HTR-8/SVneo (cell line): ENCODE measurements around the gene FOXP1.
"Not testable (repeated sequence)": the region's sequence is repeated elsewhere in the genome, so short reads cannot be mapped to it uniquely, and the experiment has no call there.

ENCODE experiments used
- DNase-seq: peaks from one replicate; pipeline ENCODE4 v3.0.0; 2011; ENCODE audit warnings: low spot score, mixed read lengths; ENCODE audit not compliant: insufficient read length
- FAIRE-seq: peaks from 2 replicates; lab custom pipeline; 2011; peaks lifted over from hg19 to GRCh38; lab: Jason Lieb, UNC

The FOXP1 gene

DNA sequence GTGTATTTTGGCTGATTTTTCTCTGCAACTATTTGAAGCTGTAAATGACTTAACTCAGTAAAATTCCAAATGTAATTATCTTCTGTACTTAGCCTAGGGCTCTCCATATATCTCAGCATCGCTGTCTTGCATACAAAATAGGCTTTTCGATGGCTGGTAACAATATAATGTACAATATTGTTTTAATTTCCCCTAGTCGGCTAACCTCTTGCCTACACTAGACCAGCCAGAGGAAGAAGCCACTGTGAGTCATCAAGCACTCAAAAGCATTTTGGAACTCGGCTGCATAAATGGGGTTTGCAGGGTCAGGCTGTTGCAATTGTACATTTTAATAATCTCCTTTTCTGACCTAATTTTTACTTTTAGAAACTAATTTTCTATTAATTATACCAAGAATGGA, 583.8 kb downstream of the FOXP1 start:
- no peak for FAIRE-seq
- DNase-seq = no peak

- DNase-seq = no peak
- no peak for FAIRE-seq
These were observed 587.4 kb downstream of the FOXP1 start for GRCh38 chr3:70996082-70996481.

DNA sequence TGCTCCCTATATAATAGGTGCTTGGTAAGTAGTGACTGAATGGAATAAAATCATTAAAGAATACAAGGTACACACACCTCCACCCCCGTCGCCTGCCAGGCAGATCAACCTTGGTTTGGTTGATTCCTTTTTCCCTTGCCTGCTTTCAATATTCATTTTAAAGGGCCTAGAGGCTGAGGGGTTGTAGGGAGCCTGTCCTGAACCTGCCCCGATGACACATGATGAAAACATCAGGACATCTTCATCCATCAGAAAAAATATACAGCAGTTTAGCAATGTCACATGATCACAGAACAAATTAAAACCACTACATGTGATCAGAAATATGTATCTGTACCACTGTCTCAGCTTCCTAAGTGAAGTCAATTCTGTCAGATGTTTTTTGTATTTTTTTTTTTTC, 588.9 kb downstream of the FOXP1 start:
- DNase-seq = no peak
- FAIRE-seq = no peak

DNA sequence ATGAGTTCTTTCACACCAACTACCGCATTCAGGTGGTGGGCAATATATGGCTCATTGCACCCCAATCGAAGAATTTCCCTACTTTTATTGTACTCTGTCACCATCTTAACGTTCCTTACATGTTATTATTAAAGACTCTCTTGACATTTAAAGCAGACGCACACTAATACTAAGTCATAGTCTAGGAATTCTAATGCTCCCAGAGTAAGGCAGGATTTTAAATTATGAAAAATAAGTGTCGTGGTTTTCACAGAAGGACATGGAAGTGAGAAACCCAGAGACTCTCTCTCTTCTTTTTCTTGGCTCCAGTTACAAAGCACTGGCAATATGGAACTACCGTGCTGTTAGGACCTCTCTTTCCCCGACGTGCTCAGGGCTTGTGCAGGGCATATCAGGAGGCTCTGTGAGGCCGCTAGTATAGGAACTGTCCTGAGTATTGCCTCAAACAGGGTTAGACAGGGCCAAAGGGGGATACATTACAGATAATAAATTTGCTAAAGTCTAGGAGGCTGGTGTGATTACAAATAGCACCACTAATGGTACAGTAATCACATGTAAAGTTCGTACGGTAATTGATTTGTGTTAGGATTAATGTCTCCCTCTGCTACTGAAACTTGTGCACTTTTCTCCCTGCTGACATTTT, 590.8 kb downstream of the FOXP1 start:
- DNase-seq (no peak), FAIRE-seq (no peak)

- no peak for FAIRE-seq
- no peak for DNase-seq
These were observed 591.4 kb downstream of the FOXP1 start for GRCh38 chr3:70992131-70992530.

DNA sequence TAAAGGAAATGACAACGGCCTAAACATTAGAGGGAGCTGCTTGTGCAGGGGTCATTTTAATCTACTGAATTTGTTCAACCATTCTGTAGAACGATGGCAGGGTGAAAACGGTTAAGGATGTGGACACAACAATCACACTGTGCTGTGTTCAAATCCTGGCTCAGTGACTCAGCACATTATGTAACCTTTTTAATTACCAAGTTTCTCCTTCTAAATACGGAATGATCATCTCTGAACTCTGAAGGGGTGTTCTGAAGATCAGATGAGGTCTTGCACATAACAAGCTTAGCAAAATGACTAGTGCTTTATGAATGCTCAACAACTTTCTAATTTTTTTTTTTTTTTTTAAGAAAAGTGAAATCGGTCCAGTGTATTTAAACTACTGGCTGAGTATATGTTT, 592.8 kb downstream of the FOXP1 start:
- no peak for FAIRE-seq
- no peak for DNase-seq

DNA sequence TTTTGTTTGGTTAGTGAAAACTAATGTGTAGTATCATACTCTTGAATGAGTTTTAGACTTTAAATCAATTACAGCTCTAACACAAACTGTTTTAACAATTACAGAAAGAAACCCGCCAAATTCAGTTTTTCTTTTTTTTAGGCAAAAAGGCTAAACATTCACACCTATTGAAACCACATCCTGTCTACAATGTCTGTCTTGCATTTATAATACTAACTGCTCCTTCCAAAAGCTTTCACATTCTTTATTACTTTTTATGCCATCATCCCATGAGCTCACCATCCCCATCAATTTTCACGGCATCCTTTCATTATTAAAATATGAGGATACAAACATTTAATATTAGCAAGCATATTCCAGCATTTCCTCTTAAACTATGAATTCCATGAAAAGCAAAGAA, 593.3 kb downstream of the FOXP1 start:
- FAIRE-seq (no peak), DNase-seq (no peak)

- no peak for FAIRE-seq
- DNase-seq = peak; percentile 5
These were observed 594.4 kb downstream of the FOXP1 start for GRCh38 chr3:70989174-70989573.

GRCh38 chr3:70988111-70988510, 595.4 kb downstream of the FOXP1 start:
- FAIRE-seq (peak; percentile 9), DNase-seq (no peak)

GRCh38 chr3:70985572-70985971, 598.0 kb downstream of the FOXP1 start:
- FAIRE-seq = no peak
- no peak for DNase-seq

- FAIRE-seq (no peak), DNase-seq (no peak)
These were observed 598.6 kb downstream of the FOXP1 start for GRCh38 chr3:70984776-70985482.

DNA sequence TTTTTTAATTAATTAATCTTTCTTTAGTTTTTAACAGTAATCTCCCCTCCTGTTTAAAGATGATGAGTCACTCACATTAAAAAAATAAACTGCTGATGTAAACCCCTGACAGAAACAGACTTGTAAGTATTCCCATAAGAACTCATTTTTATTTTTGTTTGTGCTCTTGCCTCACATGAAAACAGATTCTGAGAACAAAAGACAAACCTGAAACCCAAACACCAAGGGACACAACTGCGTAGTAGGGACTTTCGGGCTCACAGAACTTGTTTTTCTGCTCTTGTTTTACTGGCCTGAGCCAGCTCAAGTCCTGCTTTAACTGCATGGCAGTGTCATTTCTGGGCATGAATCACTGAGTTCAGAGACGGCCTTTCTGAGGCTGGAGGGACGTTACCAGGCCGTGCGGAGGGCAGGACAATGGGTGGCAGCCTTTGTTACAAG, 600.8 kb downstream of the FOXP1 start:
- DNase-seq (peak; percentile 37), FAIRE-seq (no peak)

- DNase-seq = no peak
- FAIRE-seq = no peak
These were observed 601.2 kb downstream of the FOXP1 start for GRCh38 chr3:70982284-70982683.

- DNase-seq (no peak), FAIRE-seq (no peak)
These were observed 602.2 kb downstream of the FOXP1 start for GRCh38 chr3:70981231-70981880.

GRCh38 chr3:70980646-70981170, 602.8 kb downstream of the FOXP1 start:
- FAIRE-seq = no peak

DNA sequence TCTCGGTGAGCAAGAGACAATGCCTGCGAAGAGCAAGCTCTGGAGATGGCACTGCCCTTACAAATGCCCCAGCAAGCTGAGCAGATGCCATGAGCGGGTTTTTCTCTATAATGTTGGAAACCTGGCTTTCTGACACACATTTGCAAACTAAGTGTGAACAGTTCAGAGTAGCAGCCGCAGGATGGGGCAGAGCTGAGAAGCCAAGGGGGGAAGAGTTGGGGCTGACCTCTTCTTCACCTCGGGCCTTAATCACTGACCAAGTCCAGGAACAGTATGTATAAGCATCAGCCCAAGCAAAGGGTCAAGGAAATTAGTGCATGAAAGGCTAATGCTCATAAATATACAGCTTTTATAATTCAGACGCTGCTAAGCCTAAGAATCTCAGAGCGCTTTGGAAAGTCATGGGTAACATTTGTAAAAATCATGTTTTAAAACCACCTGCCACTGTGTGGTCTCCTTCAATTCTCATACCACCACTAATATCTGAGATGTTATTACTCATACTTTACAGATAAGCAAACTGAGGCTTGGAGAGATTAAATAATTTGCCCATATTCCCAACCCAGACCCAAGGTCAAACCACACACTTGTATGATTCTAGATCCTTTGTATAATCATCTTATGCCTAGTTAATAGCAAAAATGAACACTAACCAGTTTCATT, 603.4 kb downstream of the FOXP1 start:
- FAIRE-seq = no peak

More at GRCh38 chr3:70980646-70981170, 602.8 kb downstream of the FOXP1 start:
- DNase-seq = no peak

GRCh38 chr3:70977712-70978111, 605.8 kb downstream of the FOXP1 start:
- no peak for FAIRE-seq
- no peak for DNase-seq

More for the DNA sequence above, 603.4 kb downstream of the FOXP1 start:
- no peak for DNase-seq

GRCh38 chr3:70975981-70976380, 607.5 kb downstream of the FOXP1 start:
- FAIRE-seq = not testable (repeated sequence)

DNA sequence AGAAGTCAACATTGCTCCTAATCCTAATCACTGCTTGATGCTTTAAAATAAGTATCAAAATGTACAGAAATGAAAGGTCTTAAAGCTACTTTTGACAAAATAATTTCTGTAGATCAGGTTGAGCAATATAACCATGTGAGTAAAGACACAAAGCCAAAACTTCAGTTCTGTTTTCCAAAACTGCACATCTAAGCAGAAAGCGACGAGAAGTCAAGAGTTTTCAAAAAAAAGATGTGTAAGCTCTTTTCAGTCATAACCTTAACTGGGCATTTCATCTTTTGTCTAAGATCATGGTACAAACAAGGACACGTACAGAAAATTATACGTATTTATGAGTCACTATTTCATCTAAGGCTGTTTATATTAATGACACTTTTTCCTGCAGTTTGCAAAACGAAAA, 608.8 kb downstream of the FOXP1 start:
- FAIRE-seq = no peak

More at GRCh38 chr3:70975981-70976380, 607.5 kb downstream of the FOXP1 start:
- DNase-seq = not testable (repeated sequence)

DNA sequence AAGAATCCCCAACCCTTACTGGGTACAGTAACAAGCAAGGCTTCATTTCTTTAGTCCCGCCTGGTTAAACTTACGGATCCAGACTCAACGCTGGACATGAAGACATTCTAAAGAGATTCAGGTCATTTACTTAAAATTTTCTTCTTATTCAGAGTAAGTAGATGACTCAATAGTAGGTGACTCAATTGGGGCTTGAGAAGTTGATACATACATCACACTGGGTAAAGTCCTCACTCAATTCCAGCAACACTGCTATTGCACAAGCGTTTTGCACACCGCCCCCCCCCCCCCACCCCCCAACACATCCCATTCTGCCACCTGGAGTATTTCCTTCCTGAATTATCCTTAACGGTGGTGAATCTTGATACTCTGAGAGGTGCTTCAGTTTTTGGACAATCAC, 610.0 kb downstream of the FOXP1 start:
- FAIRE-seq (no peak), DNase-seq (no peak)

More for the DNA sequence above, 608.8 kb downstream of the FOXP1 start:
- DNase-seq = no peak
